Type B pancreatic cell (in vitro differentiated cells): ENCODE results near the gene KCNA1. TPM values are rescaled to one million over a fixed set of nuclear protein-coding genes. Genes with fewer than 3 reads are reported as not detected.

ENCODE experiments used
- DNase-seq: peaks from one replicate; pipeline ENCODE4 v3.0.0; 2021; ENCODE audit warnings: mixed read lengths; ENCODE audit not compliant: unreplicated experiment; ENCODE audit errors: extremely low spot score
- H3K27ac Mint-ChIP-seq: 2 replicates; pipeline ENCODE4 v1.8.0; 2021; ENCODE audit warnings: mild to moderate bottlenecking, mixed read lengths
- H3K27me3 Mint-ChIP-seq: 2 replicates; pipeline ENCODE4 v1.8.0; 2021; ENCODE audit warnings: mixed read lengths
- H3K36me3 Mint-ChIP-seq: 2 replicates; pipeline ENCODE4 v1.8.0; 2021; ENCODE audit warnings: mixed read lengths
- H3K4me1 Mint-ChIP-seq: one replicate; pipeline ENCODE4 v1.8.0; 2021; ENCODE audit warnings: mixed read lengths; ENCODE audit not compliant: unreplicated experiment
- H3K4me3 Mint-ChIP-seq: 2 replicates; pipeline ENCODE4 v1.8.0; 2021; ENCODE audit warnings: mild to moderate bottlenecking, mixed read lengths
- H3K9me3 Mint-ChIP-seq: 2 replicates; pipeline ENCODE4 v1.8.0; 2021; ENCODE audit warnings: mixed read lengths
- total RNA-seq: library from RNA; stranded (reverse); gene quantifications from 2 replicates; pipeline ENCODE4 v1.2.1, GENCODE V29; 2021; ENCODE audit warnings: low replicate concordance
- TF ChIP-seq, protein P1 (sequence below): fragments of 200-600 bp; sonication (generic); conservative IDR thresholded peaks from 2 replicates; pipeline ENCODE4 v1.5.0; 2021; ENCODE audit warnings: antibody characterized with exemption, mild to moderate bottlenecking

Gene KCNA1
- total RNA-seq, 1 donor from 2014 or later: 1.8 TPM

DNA sequence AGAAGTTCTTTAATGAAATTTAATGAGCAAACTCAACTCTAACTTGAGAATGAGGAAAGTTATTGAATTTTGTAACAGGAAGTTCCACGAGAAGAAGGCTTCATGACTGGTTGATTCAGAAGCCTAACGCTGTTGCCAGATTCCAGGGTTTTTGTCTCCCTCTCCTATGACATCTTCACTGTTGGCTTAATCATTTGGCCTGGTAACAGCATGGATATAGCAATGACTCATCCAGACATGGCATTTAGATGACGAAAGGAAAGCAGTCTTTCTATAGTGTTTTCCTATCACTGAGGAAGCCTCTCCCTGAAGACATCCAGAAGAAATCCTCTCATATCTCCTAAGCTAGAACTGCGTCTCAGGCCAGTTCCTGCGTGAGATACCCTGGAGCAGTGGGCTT lies 9.4 kb upstream of the KCNA1 start:
- Mint-ChIP-seq H3K9me3 (no peaks in the 10 kb centered on the region), H3K4me1 (no peaks in the 10 kb centered on the region), H3K4me3 (no peak overlapping the region), H3K27ac (no peak overlapping the region), H3K36me3 (no peaks in the 10 kb centered on the region), H3K27me3 (peaks cover 71% of the 10 kb centered on the region)
- TF ChIP-seq, protein P1, sequence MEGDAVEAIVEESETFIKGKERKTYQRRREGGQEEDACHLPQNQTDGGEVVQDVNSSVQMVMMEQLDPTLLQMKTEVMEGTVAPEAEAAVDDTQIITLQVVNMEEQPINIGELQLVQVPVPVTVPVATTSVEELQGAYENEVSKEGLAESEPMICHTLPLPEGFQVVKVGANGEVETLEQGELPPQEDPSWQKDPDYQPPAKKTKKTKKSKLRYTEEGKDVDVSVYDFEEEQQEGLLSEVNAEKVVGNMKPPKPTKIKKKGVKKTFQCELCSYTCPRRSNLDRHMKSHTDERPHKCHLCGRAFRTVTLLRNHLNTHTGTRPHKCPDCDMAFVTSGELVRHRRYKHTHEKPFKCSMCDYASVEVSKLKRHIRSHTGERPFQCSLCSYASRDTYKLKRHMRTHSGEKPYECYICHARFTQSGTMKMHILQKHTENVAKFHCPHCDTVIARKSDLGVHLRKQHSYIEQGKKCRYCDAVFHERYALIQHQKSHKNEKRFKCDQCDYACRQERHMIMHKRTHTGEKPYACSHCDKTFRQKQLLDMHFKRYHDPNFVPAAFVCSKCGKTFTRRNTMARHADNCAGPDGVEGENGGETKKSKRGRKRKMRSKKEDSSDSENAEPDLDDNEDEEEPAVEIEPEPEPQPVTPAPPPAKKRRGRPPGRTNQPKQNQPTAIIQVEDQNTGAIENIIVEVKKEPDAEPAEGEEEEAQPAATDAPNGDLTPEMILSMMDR: no peak
- no peak for DNase-seq

DNA sequence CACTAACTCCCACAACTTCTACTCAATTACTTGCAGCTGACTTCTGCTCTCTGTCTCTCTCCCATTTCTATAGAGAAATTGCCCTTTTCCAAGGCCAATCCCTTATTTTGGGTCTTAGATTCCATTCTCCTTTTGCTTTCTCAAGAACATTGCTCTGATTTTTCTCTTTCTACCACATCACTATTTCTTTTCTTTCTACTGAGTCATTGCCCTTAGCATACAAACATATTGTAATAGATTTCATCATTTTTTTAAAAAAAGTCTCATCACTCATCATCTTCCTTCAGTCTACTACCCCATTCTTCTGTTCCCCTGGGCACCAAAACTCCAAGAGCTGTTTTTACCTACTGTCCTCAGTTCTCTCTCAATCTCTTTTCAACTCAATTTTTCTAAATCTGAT lies 4.4 kb upstream of the KCNA1 start:
- no peaks in the 10 kb centered on the region for H3K4me1 Mint-ChIP-seq
- DNase-seq: no peak
- no peak overlapping the region for H3K27ac Mint-ChIP-seq
- no peaks in the 10 kb centered on the region for H3K9me3 Mint-ChIP-seq
- TF ChIP-seq, protein P1: no peak
- no peak overlapping the region for H3K4me3 Mint-ChIP-seq
- peaks cover 40% of the 10 kb centered on the region for H3K27me3 Mint-ChIP-seq
- no peaks in the 10 kb centered on the region for H3K36me3 Mint-ChIP-seq

DNA sequence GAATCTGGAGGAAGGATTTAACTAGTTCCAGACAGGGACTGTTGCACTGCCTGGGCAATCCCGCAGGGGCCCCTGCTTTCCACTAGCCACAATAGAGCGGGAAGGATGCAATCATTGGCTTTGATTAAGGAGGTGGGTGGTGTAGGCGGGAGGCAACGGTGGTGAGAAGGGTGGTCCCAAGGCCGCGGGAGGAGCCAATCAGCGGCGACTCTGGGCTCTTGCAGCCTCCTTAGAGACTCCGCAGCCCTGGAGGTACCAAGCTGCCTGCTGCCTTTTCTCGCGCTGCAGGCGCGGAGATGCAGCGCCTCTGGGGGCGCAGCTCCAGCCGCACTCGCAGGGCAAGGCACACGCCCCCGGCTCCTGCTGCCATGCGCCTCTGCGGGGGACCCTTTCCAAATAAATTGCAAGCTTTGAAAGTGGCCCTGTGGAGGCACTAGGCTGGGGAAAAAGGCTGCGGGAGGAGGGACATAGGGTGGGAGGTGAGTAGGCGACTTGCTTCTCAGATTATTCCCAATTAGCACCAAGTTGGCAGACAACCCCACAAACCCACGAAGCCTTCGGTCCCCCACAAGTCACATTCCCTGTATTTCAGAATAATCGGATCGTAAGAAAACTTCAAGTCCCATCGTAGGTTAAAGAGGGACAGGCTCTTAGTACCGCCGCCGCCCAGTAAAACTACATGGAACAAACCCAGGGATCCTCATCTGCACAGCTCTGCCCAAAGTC lies 858 bp upstream of the KCNA1 start:
- Mint-ChIP-seq H3K36me3 (peaks cover 13% of the 10 kb centered on the region), H3K4me1 (no peaks in the 10 kb centered on the region), H3K4me3 (peak overlapping the region; percentile 85), H3K27ac (no peak overlapping the region), H3K9me3 (peaks cover 9% of the 10 kb centered on the region), H3K27me3 (peaks cover 40% of the 10 kb centered on the region)
- TF ChIP-seq, protein P1: peak; percentile 68
- DNase-seq: peak; percentile 78

DNA sequence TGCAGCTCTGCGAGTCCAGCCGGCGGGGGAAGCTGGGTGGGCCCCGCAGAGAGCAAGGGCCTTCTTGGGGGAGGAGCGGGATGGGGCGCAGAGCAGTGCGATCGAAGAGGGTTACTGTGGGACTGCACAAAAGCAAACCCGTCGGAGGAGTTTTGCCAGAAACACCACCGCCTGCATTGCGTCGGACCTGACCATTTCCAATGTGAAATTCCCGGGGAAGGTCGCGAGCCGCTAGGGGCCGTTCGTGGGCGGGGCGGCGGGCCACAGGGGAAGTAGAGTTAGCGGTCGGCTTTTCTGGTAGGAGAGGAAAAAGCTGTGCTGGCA lies 333 bp upstream of the KCNA1 start:
- Mint-ChIP-seq H3K36me3 (peaks cover 14% of the 10 kb centered on the region), H3K9me3 (peaks cover 9% of the 10 kb centered on the region), H3K4me3 (peak overlapping the region; percentile 85), H3K27ac (no peak overlapping the region), H3K27me3 (peaks cover 41% of the 10 kb centered on the region), H3K4me1 (no peaks in the 10 kb centered on the region)
- peak; percentile 70 for DNase-seq
- TF ChIP-seq, protein P1: no peak

DNA sequence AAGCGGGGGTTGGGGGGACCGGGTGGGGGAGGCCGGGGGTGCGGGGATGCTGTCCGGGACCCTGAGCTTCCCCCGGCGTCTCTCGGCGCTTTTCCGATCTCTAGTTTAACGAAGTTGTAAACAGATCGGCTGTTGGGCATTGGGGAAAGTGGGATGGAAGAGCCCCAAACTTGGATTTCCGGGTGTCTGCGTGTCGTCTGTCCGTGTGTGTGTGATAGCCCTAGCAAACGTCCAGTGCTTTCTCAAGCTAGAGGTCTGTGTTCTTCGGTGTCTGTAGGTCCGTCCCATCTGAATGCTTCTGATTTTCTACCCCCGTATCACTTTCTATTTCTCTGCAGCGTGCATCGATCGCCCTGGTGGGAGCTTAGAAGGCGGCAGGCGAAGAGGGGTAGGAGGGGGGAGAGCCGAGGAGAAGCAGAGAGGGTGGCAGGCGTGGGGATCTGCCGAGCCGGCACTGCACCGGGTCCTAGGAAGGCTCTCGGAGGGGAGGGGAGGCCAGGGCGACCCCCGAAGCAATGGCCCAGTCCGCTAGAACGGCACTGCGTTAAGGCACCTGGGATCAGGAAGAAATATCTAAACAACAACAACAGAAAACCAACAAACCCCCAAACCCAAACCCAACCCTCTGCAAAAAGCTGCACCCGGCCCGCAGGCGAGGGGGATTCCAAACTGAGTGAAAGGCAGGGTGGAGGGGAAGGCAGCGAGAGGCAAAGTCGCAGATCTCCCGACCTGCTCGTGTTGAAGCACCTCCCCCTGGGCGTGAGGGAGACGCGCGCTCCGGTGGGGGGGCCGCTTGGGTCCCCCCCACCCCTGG lies 1.0 kb downstream of the KCNA1 start:
- Mint-ChIP-seq H3K4me1 (no peaks in the 10 kb centered on the region), H3K4me3 (peak overlapping the region; percentile 92), H3K27me3 (peaks cover 51% of the 10 kb centered on the region), H3K36me3 (peaks cover 19% of the 10 kb centered on the region), H3K9me3 (peaks cover 9% of the 10 kb centered on the region), H3K27ac (no peak overlapping the region)
- TF ChIP-seq, protein P1: no peak
- no peak for DNase-seq
